ENCODE results near the gene CAPZA3.

CAPZA3 gene

DNA sequence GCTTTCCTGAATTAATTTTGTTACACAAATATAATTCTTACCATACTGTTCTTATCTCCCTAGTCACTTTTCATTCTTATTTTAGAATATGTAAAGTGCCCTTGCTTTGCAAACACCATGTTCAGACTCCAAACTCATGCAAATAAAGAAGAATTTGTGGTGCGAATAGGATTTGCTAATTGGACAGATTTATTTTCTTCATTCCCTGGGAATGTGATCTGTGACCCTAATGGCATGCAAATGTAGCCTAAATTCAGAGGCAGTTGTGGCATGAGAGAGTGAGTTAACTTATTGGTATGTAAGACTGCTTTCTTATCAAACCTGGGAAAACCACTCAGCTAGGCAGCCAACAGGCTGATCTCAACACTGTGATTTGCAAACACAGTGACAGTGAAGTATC is 10.0 kb downstream of the CAPZA3 start:
- no peak for TF ChIP-seq GATA3 (IDR thresholded peaks at IDR 0.05; ENCODE audit: low read depth, low read length)
- no peak for TF ChIP-seq GATA2 (IDR thresholded peaks at IDR 0.05; ENCODE audit: low read depth, low read length)

DNA sequence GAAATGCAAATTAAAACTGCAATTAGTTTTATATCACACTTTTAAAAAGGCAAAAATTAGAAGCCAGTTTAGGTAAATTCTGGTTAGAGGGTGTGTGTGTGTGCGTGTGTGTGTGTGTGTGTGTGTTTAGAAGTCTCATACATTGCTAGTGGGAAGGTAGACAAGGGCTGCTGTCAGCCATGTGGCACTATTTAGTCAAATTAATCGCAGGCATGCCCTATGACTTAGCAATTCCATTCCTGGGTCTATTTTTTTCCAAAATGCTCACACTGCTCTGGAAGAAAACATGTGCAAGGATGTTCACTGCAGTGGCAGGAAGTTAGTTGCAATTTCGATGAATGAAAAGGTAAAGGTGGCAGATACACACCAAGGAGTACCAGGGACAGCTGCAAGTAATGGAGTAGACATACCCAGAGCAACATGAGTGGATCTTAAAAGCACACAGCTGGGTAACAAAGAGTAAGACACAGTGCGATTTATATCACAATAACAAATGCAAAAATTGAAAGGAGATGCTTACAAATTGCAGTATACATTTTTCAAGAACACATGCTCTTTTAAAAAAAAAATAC is 11.6 kb downstream of the CAPZA3 start:
- TF ChIP-seq GATA2 (IDR thresholded peaks at IDR 0.05; ENCODE audit: low read depth, low read length) (no peak), GATA3 (IDR thresholded peaks at IDR 0.05; ENCODE audit: low read depth, low read length) (no peak)

GRCh38 chr12:18750085-18750484 is 12.2 kb downstream of the CAPZA3 start:
- TF ChIP-seq GATA2 (IDR thresholded peaks at IDR 0.05; ENCODE audit: low read depth, low read length), result no peak

GRCh38 chr12:18751866-18752265 is 13.9 kb downstream of the CAPZA3 start:
- TF ChIP-seq GATA2 (IDR thresholded peaks at IDR 0.05; ENCODE audit: low read depth, low read length) (no peak), GATA3 (IDR thresholded peaks at IDR 0.05; ENCODE audit: low read depth, low read length) (no peak)

DNA sequence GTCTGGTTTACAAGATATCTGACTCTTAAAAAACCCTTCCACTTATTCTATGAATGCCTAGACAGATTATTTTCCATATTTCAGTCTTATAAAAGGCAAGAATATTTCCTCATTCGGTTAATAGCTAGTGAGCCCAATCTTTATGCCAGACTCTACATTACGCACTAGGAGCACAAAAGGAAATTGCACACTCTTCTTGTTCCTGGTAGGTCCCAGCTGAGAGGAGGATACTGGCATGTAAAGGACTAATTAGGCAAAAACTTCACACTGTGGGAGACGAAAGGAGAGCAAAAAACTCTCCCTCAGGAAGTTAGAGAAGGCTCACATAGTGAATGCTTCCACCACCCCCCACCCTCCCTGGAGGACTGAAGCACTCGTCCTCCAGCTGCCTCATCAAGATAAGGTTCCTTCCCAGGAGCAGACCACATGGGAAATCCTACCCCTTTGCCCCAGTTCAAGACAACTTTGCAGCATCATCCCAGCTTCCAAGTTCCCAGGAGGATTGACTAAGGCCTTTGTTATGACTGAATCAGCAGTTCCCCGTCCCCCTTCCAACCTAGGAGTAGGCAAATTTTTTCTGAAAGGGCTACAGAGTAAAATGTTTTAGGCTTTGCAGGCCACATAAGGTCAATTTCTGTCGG is 14.5 kb downstream of the CAPZA3 start:
- TF ChIP-seq GATA3 (IDR thresholded peaks at IDR 0.05; ENCODE audit: low read depth, low read length), result no peak
- no peak for TF ChIP-seq GATA2 (IDR thresholded peaks at IDR 0.05; ENCODE audit: low read depth, low read length)

GRCh38 chr12:18752947-18753346 is 15.0 kb downstream of the CAPZA3 start:
- TF ChIP-seq GATA2 (IDR thresholded peaks at IDR 0.05; ENCODE audit: low read depth, low read length), result no peak
- no peak for TF ChIP-seq GATA3 (IDR thresholded peaks at IDR 0.05; ENCODE audit: low read depth, low read length)

DNA sequence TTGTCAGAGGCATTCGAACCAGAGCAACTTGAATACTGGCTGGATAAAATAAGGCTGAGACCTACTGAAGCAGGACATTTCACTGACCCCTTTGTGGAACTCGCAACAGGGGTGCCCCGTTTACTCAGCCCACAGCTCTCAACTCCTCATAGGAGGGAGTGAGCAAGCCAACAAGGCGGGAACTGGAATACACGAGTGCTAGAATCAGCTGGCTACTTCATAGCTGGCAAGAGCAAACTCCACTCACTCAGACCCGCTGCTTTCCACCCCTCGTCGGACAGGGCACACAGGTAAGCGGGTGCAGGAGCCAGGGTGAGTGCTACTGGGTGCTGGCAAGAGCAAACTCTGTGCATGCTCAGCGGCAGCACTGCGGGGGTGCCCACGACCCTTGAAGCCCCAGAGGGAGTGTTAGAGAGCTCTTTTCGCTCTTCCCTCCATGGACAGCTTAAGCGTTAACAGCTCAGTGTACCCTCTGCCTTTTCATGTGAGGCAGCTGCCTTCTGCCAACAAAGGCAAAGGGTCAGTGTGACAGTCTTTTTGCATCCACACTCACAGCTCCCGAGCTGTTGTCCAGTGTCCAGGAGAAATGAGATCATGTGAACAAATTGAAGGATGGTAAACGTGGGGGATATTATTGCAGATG is 15.7 kb downstream of the CAPZA3 start:
- TF ChIP-seq GATA3 (IDR thresholded peaks at IDR 0.05; ENCODE audit: low read depth, low read length), result no peak
- no peak for TF ChIP-seq GATA2 (IDR thresholded peaks at IDR 0.05; ENCODE audit: low read depth, low read length)

GRCh38 chr12:18754124-18754707 is 16.3 kb downstream of the CAPZA3 start:
- TF ChIP-seq GATA3 (IDR thresholded peaks at IDR 0.05; ENCODE audit: low read depth, low read length) (no peak), GATA2 (IDR thresholded peaks at IDR 0.05; ENCODE audit: low read depth, low read length) (no peak)

DNA sequence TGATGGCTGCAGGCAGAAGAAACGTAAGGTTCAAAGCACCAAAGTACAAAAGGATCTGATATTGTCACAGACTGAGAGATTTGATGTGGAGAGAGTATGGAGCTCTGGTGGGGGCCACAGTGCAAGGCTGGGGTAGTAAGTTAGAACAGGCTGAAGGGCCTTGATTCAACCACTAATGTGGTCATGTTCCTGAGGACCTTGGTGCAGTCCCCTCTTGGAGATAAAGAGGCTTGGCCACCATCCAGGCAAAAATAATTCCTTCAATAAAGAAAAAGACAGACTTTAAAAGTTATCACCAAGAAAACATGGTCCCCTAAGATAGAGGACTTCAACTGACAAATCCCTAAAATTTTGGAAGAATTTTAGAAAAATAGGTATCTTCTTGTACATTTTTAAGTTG is 17.4 kb downstream of the CAPZA3 start:
- TF ChIP-seq GATA2 (IDR thresholded peaks at IDR 0.05; ENCODE audit: low read depth, low read length), result no peak
- TF ChIP-seq GATA3 (IDR thresholded peaks at IDR 0.05; ENCODE audit: low read depth, low read length), result no peak

GRCh38 chr12:18782827-18783226 is 44.9 kb downstream of the CAPZA3 start:
- TF ChIP-seq GATA2 (IDR thresholded peaks at IDR 0.05; ENCODE audit: low read depth, low read length) (no peak), GATA3 (IDR thresholded peaks at IDR 0.05; ENCODE audit: low read depth, low read length) (no peak)
